RPMI8226 (cell line): ENCODE results near the gene IL17RB.
A peak's percentile ranks its signal among the peaks of the same experiment; 100 is the strongest.

Experiments used
- DNase-seq: peaks from one replicate; pipeline ENCODE4 v3.0.0-alpha.2; 2015

IL17RB gene

GRCh38 chr3:53833700-53834099 lies 12.7 kb upstream of the IL17RB start:
- DNase-seq, result no peak

- DNase-seq, result no peak
These were observed 11.8 kb upstream of the IL17RB start for GRCh38 chr3:53834429-53835095.

GRCh38 chr3:53835257-53835656 lies 11.1 kb upstream of the IL17RB start:
- no peak for DNase-seq

- no peak for DNase-seq
These were observed 10.1 kb upstream of the IL17RB start for GRCh38 chr3:53836084-53836872.

GRCh38 chr3:53837331-53837730 lies 9.0 kb upstream of the IL17RB start:
- no peak for DNase-seq

GRCh38 chr3:53841296-53841695 lies 5.1 kb upstream of the IL17RB start:
- DNase-seq, result no peak

- no peak for DNase-seq
These were observed 3.8 kb upstream of the IL17RB start for GRCh38 chr3:53842436-53843194.

- DNase-seq, result no peak
These were observed 2.9 kb upstream of the IL17RB start for GRCh38 chr3:53843195-53844177.

GRCh38 chr3:53844262-53845102 lies 1.9 kb upstream of the IL17RB start:
- DNase-seq, result no peak

GRCh38 chr3:53845103-53845880 lies 1.1 kb upstream of the IL17RB start:
- DNase-seq, result peak; percentile 81

GRCh38 chr3:53845881-53846133 lies 561 bp upstream of the IL17RB start:
- no peak for DNase-seq

GRCh38 chr3:53846851-53847155 lies 435 bp downstream of the IL17RB start:
- DNase-seq, result no peak

GRCh38 chr3:53849916-53850315 lies 3.5 kb downstream of the IL17RB start:
- DNase-seq, result no peak

- DNase-seq, result no peak
These were observed 4.5 kb downstream of the IL17RB start for GRCh38 chr3:53850895-53851294.

- no peak for DNase-seq
These were observed 10.6 kb downstream of the IL17RB start for GRCh38 chr3:53856964-53857363.

- DNase-seq, result no peak
These were observed 11.9 kb downstream of the IL17RB start for GRCh38 chr3:53858096-53858741.

- DNase-seq, result no peak
These were observed 12.8 kb downstream of the IL17RB start for GRCh38 chr3:53859178-53859577.

GRCh38 chr3:53860196-53860595 lies 13.8 kb downstream of the IL17RB start:
- no peak for DNase-seq

- DNase-seq, result no peak
These were observed 15.9 kb downstream of the IL17RB start for GRCh38 chr3:53862241-53862640.

- no peak for DNase-seq
These were observed 16.8 kb downstream of the IL17RB start for GRCh38 chr3:53863145-53863544.
